Liver (tissue), 9 donors: Measurements from ENCODE around the gene DNAJC5. TPM values are rescaled to one million over a fixed set of nuclear protein-coding genes. Genes with fewer than 3 reads are reported as not detected.

ENCODE experiments used
- DNase-seq: peaks from one replicate; pipeline ENCODE4 v3.0.0-alpha.2; 2017; ENCODE audit warnings: low spot score
- H3K27ac ChIP-seq, 2 donors: one replicate each; pipeline ENCODE4 v1.7.0; 2013; ENCODE audit warnings: inconsistent platforms in 2 of 2, low read length in 2 of 2, control low read depth in 1 of 2, low read depth in 1 of 2, mild to moderate bottlenecking in 1 of 2
- H3K27me3 ChIP-seq, 4 donors: one replicate each; pipeline versions ENCODE4 v1.6.1 to v1.7.0; 2013; ENCODE audit warnings: low read length in 3 of 4, inconsistent platforms in 1 of 4, mild to moderate bottlenecking in 1 of 4, moderate library complexity in 1 of 4; ENCODE audit not compliant: control insufficient read depth in 4 of 4, insufficient read depth in 4 of 4
- H3K36me3 ChIP-seq, 4 donors: one replicate each; pipeline versions ENCODE4 v1.6.1 to v1.7.0; 2013; ENCODE audit warnings: low read length in 3 of 4, mild to moderate bottlenecking in 3 of 4, low read depth in 1 of 4, moderate library complexity in 1 of 4; ENCODE audit not compliant: control insufficient read depth in 4 of 4, insufficient read depth in 3 of 4
- H3K4me1 ChIP-seq, 4 donors: one replicate each; pipeline versions ENCODE4 v1.6.1 to v1.7.0; 2013; ENCODE audit warnings: low read length in 3 of 4, mild to moderate bottlenecking in 3 of 4, moderate library complexity in 1 of 4; ENCODE audit not compliant: control insufficient read depth in 4 of 4, insufficient read depth in 4 of 4
- H3K4me3 ChIP-seq, 3 donors: one replicate each; pipeline versions ENCODE4 v1.6.1 to v1.7.0; 2013; ENCODE audit warnings: low read length in 3 of 3, control low read depth in 1 of 3, low read depth in 1 of 3, mild to moderate bottlenecking in 1 of 3
- H3K9ac ChIP-seq, 2 donors: one replicate each; pipeline ENCODE4 v1.7.0; 2013; ENCODE audit warnings: low read length in 2 of 2, mild to moderate bottlenecking in 2 of 2, moderate library complexity in 2 of 2, control low read depth in 1 of 2, low read depth in 1 of 2
- H3K9me3 ChIP-seq, 4 donors: one replicate each; pipeline versions ENCODE4 v1.6.1 to v1.7.0; 2013; ENCODE audit warnings: low read length in 3 of 4; ENCODE audit not compliant: control insufficient read depth in 4 of 4
- EGR1 ChIP-seq, 2 donors: IDR thresholded peaks; 2 replicates each; pipeline ENCODE4 v1.6.1; 2016 to 2018; ENCODE audit warnings: antibody characterized with exemption in 2 of 2, low read depth in 2 of 2
- FOXA1 ChIP-seq: IDR thresholded peaks from 2 replicates; pipeline ENCODE4 v1.6.1; 2016; ENCODE audit warnings: antibody characterized with exemption
- FOXA2 ChIP-seq: IDR thresholded peaks from 2 replicates; pipeline ENCODE4 v1.6.1; 2016; ENCODE audit warnings: antibody characterized with exemption
- GABPA ChIP-seq, 2 donors: IDR thresholded peaks in 1 of 2; conservative IDR thresholded peaks in 1 of 2; 2 replicates each; pipeline ENCODE4 v1.6.1; 2016; ENCODE audit warnings: antibody characterized with exemption in 2 of 2, mild to moderate bottlenecking in 1 of 2, moderate library complexity in 1 of 2
- HNF4A ChIP-seq, 2 donors: conservative IDR thresholded peaks; 2 replicates each; pipeline ENCODE4 v1.6.1; 2016; ENCODE audit warnings: antibody characterized with exemption in 2 of 2, mild to moderate bottlenecking in 2 of 2
- HNF4G ChIP-seq: IDR thresholded peaks from 2 replicates; pipeline ENCODE4 v1.6.1; 2016; ENCODE audit warnings: antibody characterized with exemption
- JUND ChIP-seq, 2 donors: IDR thresholded peaks; 2 replicates each; pipeline ENCODE4 v1.6.1; 2016; ENCODE audit warnings: antibody characterized with exemption in 2 of 2
- NR2F2 ChIP-seq: IDR thresholded peaks from 2 replicates; pipeline ENCODE4 v1.6.1; 2016; ENCODE audit warnings: antibody characterized with exemption
- RAD21 ChIP-seq, 2 donors: IDR thresholded peaks; 2 replicates each; pipeline ENCODE4 v1.6.1; 2016; ENCODE audit warnings: antibody characterized with exemption in 2 of 2, mild to moderate bottlenecking in 2 of 2
- REST ChIP-seq: IDR thresholded peaks from 2 replicates; pipeline ENCODE4 v1.6.1; 2016; ENCODE audit warnings: antibody characterized with exemption, mild to moderate bottlenecking
- RXRA ChIP-seq, 2 donors: IDR thresholded peaks; 2 replicates each; pipeline ENCODE4 v1.6.1; 2017 to 2018; ENCODE audit warnings: antibody characterized with exemption in 2 of 2, mild to moderate bottlenecking in 1 of 2
- SP1 ChIP-seq: IDR thresholded peaks from 2 replicates; pipeline ENCODE4 v1.6.1; 2018; ENCODE audit warnings: antibody characterized with exemption, mild to moderate bottlenecking
- TAF1 ChIP-seq: conservative IDR thresholded peaks from 2 replicates; pipeline ENCODE4 v1.6.1; 2016; ENCODE audit warnings: antibody characterized with exemption, mild to moderate bottlenecking
- YY1 ChIP-seq: IDR thresholded peaks from 2 replicates; pipeline ENCODE4 v1.6.1; 2016; ENCODE audit warnings: antibody characterized with exemption, mild to moderate bottlenecking
- whole genome bisulfite sequencing: extraction: QIAGEN DNeasy Blood & Tissue Kit; methylation state at CpG from one replicate; pipeline ENCODE4 v1.1.7; 2013; 5-methylcytosine and 5-hydroxymethylcytosine counted together
- polyA plus RNA-seq, 2 donors: library from polyadenylated mRNA; stranded (reverse) in 1 of 2; unstranded in 1 of 2; fragments of 200-250 nt in 1 of 2; fragments of >200 nt in 1 of 2; fragmentation: Nextera tagmentation in 1 of 2; extraction: Ambion mirVana in 1 of 2; gene quantifications; one replicate each; pipeline versions ENCODE4 v1.2.1 to v1.2.3, GENCODE V29; 2013 to 2015
- total RNA-seq, 2 donors: library from RNA; depleted of rRNA; stranded (reverse); fragments of >200 nt; gene quantifications; one replicate each; pipeline ENCODE4 v1.2.3, GENCODE V29; 2014
- TF ChIP-seq, protein P1 (sequence below): IDR thresholded peaks from 2 replicates; pipeline ENCODE4 v1.6.1; 2016; ENCODE audit warnings: antibody characterized with exemption
- TF ChIP-seq, protein P2 (sequence below): fragments of 150-350 bp; IDR thresholded peaks from 2 replicates; pipeline ENCODE4 v1.5.1; 2017; ENCODE audit warnings: improper control_type of control experiment, low read depth, low read length; ENCODE audit not compliant: missing input control
- TF ChIP-seq, protein P3 (sequence below): IDR thresholded peaks from 2 replicates; pipeline ENCODE4 v1.6.1; 2016; ENCODE audit warnings: antibody characterized with exemption
- donor health status: healthy.
- donor health status: healthy.
- donor health status: healthy.
- donor health status: healthy.
- donor health status: healthy.

DNAJC5 gene
- total and polyA plus RNA-seq, 4 donors = 8.2 to 28.6 (median 18.7) TPM

DNA sequence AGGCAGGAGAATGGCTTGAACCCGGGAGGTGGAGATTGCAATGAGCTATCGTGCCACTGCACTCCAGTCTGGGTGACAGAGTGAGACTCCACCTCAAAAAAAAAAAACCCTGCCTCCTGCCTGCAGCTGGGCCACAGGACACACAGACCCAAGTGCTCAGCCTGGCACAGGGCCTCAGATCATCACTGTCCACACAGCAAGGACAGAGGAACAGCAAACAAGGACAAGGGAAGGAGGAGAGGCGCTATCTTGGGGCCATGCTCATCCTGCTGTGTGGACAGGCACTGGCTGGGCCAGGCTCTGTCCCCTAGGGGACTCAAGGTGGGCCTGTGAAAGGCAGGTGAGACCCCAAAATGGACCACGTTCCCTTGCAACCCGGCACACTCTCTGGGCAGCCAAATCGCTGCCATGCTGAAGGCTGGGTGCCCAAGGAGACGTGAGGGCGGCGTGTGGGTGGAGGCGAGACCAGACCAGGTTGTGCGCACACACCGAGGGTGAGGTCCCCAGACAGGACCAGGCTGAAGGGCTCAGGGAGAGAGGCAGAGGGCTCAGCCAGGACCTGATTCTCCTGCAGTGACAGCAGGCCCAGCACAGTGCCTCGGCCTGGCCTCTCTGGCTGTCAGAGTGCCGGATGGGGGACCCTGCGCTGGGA lies 52.2 kb downstream of the DNAJC5 start:
- peaks cover 13 to 49% (median 43%) of the 10 kb centered on the region in 4 donors for H3K4me1 ChIP-seq
- H3K9ac ChIP-seq = no peak overlapping the region
- no peak overlapping the region for H3K4me3 ChIP-seq
- H3K27ac ChIP-seq = no peak overlapping the region
- no peaks in the 10 kb centered on the region for H3K27me3 ChIP-seq
- DNase-seq = no peak
- TF ChIP-seq, protein P1, sequence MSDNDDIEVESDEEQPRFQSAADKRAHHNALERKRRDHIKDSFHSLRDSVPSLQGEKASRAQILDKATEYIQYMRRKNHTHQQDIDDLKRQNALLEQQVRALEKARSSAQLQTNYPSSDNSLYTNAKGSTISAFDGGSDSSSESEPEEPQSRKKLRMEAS = no peak
- TF ChIP-seq EGR1 (IDR thresholded peaks at IDR 0.05; ENCODE audit: low read depth in 2 of 2) (no peak), FOXA1 (no peak), FOXA2 (no peak), RAD21 (IDR thresholded peaks at IDR 0.05) (no peak), REST (no peak), HNF4G (no peak), RXRA (IDR thresholded peaks at IDR 0.05) (no peak), HNF4A (conservative IDR thresholded peaks at IDR 0.05) (no peak), NR2F2 (no peak), JUND (IDR thresholded peaks at IDR 0.05) (no peak), YY1 (no peak), TAF1 (no peak), GABPA (IDR thresholded peaks at IDR 0.05 in 1 of 2, conservative IDR thresholded peaks at IDR 0.05 in 1 of 2) (no peak)
- TF ChIP-seq, protein P2, sequence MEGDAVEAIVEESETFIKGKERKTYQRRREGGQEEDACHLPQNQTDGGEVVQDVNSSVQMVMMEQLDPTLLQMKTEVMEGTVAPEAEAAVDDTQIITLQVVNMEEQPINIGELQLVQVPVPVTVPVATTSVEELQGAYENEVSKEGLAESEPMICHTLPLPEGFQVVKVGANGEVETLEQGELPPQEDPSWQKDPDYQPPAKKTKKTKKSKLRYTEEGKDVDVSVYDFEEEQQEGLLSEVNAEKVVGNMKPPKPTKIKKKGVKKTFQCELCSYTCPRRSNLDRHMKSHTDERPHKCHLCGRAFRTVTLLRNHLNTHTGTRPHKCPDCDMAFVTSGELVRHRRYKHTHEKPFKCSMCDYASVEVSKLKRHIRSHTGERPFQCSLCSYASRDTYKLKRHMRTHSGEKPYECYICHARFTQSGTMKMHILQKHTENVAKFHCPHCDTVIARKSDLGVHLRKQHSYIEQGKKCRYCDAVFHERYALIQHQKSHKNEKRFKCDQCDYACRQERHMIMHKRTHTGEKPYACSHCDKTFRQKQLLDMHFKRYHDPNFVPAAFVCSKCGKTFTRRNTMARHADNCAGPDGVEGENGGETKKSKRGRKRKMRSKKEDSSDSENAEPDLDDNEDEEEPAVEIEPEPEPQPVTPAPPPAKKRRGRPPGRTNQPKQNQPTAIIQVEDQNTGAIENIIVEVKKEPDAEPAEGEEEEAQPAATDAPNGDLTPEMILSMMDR = no peak
- no peaks in the 10 kb centered on the region for H3K9me3 ChIP-seq
- H3K36me3 ChIP-seq = peaks cover 9 to 33% (median 13%) of the 10 kb centered on the region in 4 donors
- WGBS = 86% methylated on average over 15 of the region's 15 CpGs

DNA sequence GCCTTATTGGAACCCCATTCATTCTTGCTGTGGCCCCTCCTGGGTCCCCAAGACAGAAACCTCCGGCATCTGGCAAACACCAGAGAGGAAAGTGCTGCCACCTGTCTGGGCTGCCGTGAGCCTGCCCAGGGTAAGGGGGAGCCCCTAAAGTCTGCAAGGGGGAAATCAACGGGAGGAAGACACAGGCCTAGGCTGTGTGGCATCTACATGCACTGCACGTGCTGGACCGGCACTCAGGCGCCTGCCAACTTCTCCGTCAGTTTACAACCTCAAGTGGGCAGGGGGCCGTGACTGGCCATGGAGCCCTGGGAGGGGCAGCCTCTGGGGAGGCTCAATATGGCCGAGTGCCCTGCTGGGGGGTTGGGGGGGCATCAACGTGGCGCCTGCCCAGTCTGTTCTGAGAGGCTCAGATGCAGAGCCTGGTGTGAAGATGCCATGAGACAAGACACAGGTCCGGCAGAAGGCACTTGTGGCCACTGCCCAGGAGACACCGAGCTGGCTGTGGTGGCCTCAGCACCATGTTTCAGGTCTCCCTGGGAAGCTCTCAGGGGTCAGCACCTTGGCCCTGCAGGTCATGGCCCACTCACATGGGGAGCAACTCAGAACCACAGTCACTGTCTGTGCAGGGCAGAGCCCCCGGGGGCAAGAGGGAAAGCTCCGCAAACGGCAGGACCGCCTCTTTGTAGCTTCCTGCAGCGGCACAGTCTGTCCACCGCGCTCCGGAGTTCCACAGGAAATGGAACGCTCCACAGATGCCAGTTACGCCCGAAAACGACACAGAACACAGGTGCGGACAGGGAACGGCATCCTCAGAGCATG lies 52.9 kb downstream of the DNAJC5 start:
- no peak overlapping the region for H3K9ac ChIP-seq
- no peak for DNase-seq
- H3K4me3 ChIP-seq = no peak overlapping the region
- H3K9me3 ChIP-seq = no peaks in the 10 kb centered on the region
- H3K36me3 ChIP-seq = peaks cover 9 to 28% (median 12%) of the 10 kb centered on the region in 4 donors
- peak overlapping the region in 1 of 2 donors; percentile 96 for H3K27ac ChIP-seq
- H3K27me3 ChIP-seq = no peaks in the 10 kb centered on the region
- H3K4me1 ChIP-seq = peaks cover 13 to 54% (median 46%) of the 10 kb centered on the region in 4 donors
- 65% methylated on average over 27 of the region's 27 CpGs for WGBS
- TF ChIP-seq GABPA (IDR thresholded peaks at IDR 0.05 in 1 of 2, conservative IDR thresholded peaks at IDR 0.05 in 1 of 2) (no peak), FOXA2 (no peak), NR2F2 (no peak), RXRA (IDR thresholded peaks at IDR 0.05) (no peak), JUND (IDR thresholded peaks at IDR 0.05) (no peak), HNF4A (conservative IDR thresholded peaks at IDR 0.05) (no peak), SP1 (no peak)
- TF ChIP-seq, protein P1 = no peak
- TF ChIP-seq, protein P2 = no peak
- TF ChIP-seq, protein P3, sequence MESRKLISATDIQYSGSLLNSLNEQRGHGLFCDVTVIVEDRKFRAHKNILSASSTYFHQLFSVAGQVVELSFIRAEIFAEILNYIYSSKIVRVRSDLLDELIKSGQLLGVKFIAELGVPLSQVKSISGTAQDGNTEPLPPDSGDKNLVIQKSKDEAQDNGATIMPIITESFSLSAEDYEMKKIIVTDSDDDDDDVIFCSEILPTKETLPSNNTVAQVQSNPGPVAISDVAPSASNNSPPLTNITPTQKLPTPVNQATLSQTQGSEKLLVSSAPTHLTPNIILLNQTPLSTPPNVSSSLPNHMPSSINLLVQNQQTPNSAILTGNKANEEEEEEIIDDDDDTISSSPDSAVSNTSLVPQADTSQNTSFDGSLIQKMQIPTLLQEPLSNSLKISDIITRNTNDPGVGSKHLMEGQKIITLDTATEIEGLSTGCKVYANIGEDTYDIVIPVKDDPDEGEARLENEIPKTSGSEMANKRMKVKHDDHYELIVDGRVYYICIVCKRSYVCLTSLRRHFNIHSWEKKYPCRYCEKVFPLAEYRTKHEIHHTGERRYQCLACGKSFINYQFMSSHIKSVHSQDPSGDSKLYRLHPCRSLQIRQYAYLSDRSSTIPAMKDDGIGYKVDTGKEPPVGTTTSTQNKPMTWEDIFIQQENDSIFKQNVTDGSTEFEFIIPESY = no peak
